Mammary microvascular endothelial cell (primary cell): ENCODE results near the gene USP17L19. TPM values are rescaled to one million over a fixed set of nuclear protein-coding genes. Genes with fewer than 3 reads are reported as not detected.

Source experiments
- total RNA-seq: library from RNA; depleted of rRNA; stranded (reverse); fragments of >200 nt; gene quantifications from 2 replicates; pipeline ENCODE4 v1.2.3, GENCODE V29; 2015

Gene USP17L19
- total RNA-seq, result not detected in 2 replicates

GRCh38 chr4:9253078-9253477 is at the start of gene USP17L19:
USP17L19 (plus strand) TSS chr4:9253378; CDS start chr4:9253378, 0 bp downstream.

GRCh38 chr4:9210357-9210756 is 42.8 kb upstream of the USP17L19 start, which contains the start of gene USP17L10:
USP17L10 (plus strand) TSS chr4:9210657; CDS start chr4:9210657, 0 bp downstream.

GRCh38 chr4:9215105-9215504 is 38.1 kb upstream of the USP17L19 start, which contains the start of gene USP17L11:
USP17L11 (plus strand) TSS chr4:9215405; CDS start chr4:9215405, 0 bp downstream.

GRCh38 chr4:9219852-9220251 is 33.3 kb upstream of the USP17L19 start, which contains the start of gene USP17L12:
USP17L12 (plus strand) TSS chr4:9220152; CDS start chr4:9220152, 0 bp downstream.

GRCh38 chr4:9224596-9224995 is 28.6 kb upstream of the USP17L19 start, which contains the start of gene USP17L13:
USP17L13 (plus strand) TSS chr4:9224896; CDS start chr4:9224896, 0 bp downstream.

GRCh38 chr4:9234085-9234484 is 19.1 kb upstream of the USP17L19 start, which contains the start of gene USP17L15:
USP17L15 (plus strand) TSS chr4:9234385; CDS start chr4:9234385, 0 bp downstream.

GRCh38 chr4:9243579-9243978 is 9.6 kb upstream of the USP17L19 start, which contains the start of gene USP17L17:
USP17L17 (plus strand) TSS chr4:9243879; CDS start chr4:9243879, 0 bp downstream.

GRCh38 chr4:9247953-9248680 is 5.1 kb upstream of the USP17L19 start, which contains the start of gene USP17L18:
USP17L18 (plus strand) TSS chr4:9248630; CDS start chr4:9248630, 0 bp downstream.

GRCh38 chr4:9257824-9258223 is 4.6 kb downstream of the USP17L19 start, which contains the start of gene USP17L20:
USP17L20 (plus strand) TSS chr4:9258124; CDS start chr4:9258124, 0 bp downstream.

GRCh38 chr4:9262572-9262971 is 9.4 kb downstream of the USP17L19 start, which contains the start of gene USP17L21:
USP17L21 (plus strand) TSS chr4:9262872; CDS start chr4:9262872, 0 bp downstream.

GRCh38 chr4:9267319-9267718 is 14.1 kb downstream of the USP17L19 start, which contains the start of gene USP17L22:
USP17L22 (plus strand) TSS chr4:9267619; CDS start chr4:9267619, 0 bp downstream.

Other genes starting within 250 kb of the USP17L19 start
- not detected in 2 replicates for gene FAM90A26, start 83.0 kb upstream of the USP17L19 start, total RNA-seq
- gene USP17L10, start 42.7 kb upstream of the USP17L19 start, total RNA-seq, result not detected in 2 replicates
- gene USP17L11, start 38.0 kb upstream of the USP17L19 start, total RNA-seq, result not detected in 2 replicates
- gene USP17L12, start 33.2 kb upstream of the USP17L19 start, total RNA-seq, result not detected in 2 replicates
- gene USP17L13, start 28.5 kb upstream of the USP17L19 start, total RNA-seq, result not detected in 2 replicates
- gene USP17L15, start 19.0 kb upstream of the USP17L19 start, total RNA-seq, result not detected in 2 replicates
- not detected in 2 replicates for gene USP17L17, start 9.5 kb upstream of the USP17L19 start, total RNA-seq
- gene USP17L18, start 4.7 kb upstream of the USP17L19 start, total RNA-seq, result not detected in 2 replicates
- not detected in 2 replicates for gene USP17L20, start 4.7 kb downstream of the USP17L19 start, total RNA-seq
- gene USP17L21, start 9.5 kb downstream of the USP17L19 start, total RNA-seq, result not detected in 2 replicates
- not detected in 2 replicates for gene USP17L22, start 14.2 kb downstream of the USP17L19 start, total RNA-seq
- gene USP17L24, start 71.8 kb downstream of the USP17L19 start, total RNA-seq, result not detected in 2 replicates
- gene USP17L25, start 76.5 kb downstream of the USP17L19 start, total RNA-seq, result not detected in 2 replicates
- not detected in 2 replicates for gene USP17L26, start 81.3 kb downstream of the USP17L19 start, total RNA-seq
- not detected in 2 replicates for gene USP17L5, start 86.0 kb downstream of the USP17L19 start, total RNA-seq
- gene USP17L27, start 90.8 kb downstream of the USP17L19 start, total RNA-seq, result not detected in 2 replicates
- gene USP17L28, start 95.5 kb downstream of the USP17L19 start, total RNA-seq, result not detected in 2 replicates
- gene USP17L29, start 100.3 kb downstream of the USP17L19 start, total RNA-seq, result not detected in 2 replicates
- not detected in 2 replicates for gene USP17L30, start 109.8 kb downstream of the USP17L19 start, total RNA-seq
- gene DEFB131A, start 191.0 kb downstream of the USP17L19 start, total RNA-seq, result not detected in 2 replicates